A673 (cell line): ENCODE results near the gene ENTR1.

Experiments used
- CTCF ChIP-seq: fragments of 300-800, 200-600 bp; sonication (generic); conservative IDR thresholded peaks from 2 replicates; pipeline ENCODE4 v1.5.1; 2017; ENCODE audit warnings: low read depth, mild to moderate bottlenecking, antibody characterized with exemption, low read length, moderate library complexity, mixed read lengths
- EZH2 ChIP-seq: fragments of 200-600 bp; sonication (generic); IDR thresholded peaks from 2 replicates; pipeline ENCODE4 v1.6.1; 2017; ENCODE audit warnings: borderline replicate concordance, low read depth, mild to moderate bottlenecking, mixed read lengths, antibody characterized with exemption, low read length; ENCODE audit not compliant: poor library complexity, severe bottlenecking

- TF ChIP-seq CTCF (no peak), EZH2 (no peak)
Measured at GRCh38 chr9:136433849-136434579, 23.6 kb upstream of the ENTR1 start.
